Uterus (tissue), 4 donors: ENCODE results near the gene TMEM222. TPM values are rescaled to one million over a fixed set of nuclear protein-coding genes. Genes with fewer than 3 reads are reported as not detected.

ENCODE experiments used
- DNase-seq, 2 donors: peaks; one replicate each; pipeline ENCODE4 v3.0.0-alpha.2; 2019 to 2020
- H3K27ac ChIP-seq, 2 donors: fragments of 200-600 bp; sonication (generic); 1 replicate in 1 of 2; 2 replicates in 1 of 2; pipeline ENCODE4 v1.5.1; 2016 to 2018
- H3K27me3 ChIP-seq, 2 donors: fragments of 200-600 bp; sonication (generic); one replicate each; pipeline ENCODE4 v1.5.1; 2018 to 2019; ENCODE audit warnings: control low read depth in 1 of 2
- H3K36me3 ChIP-seq, 2 donors: fragments of 200-600 bp; sonication (generic); one replicate each; pipeline ENCODE4 v1.5.1; 2019; ENCODE audit warnings: control low read depth in 1 of 2
- H3K4me1 ChIP-seq, 2 donors: fragments of 200-600 bp; sonication (generic); one replicate each; pipeline ENCODE4 v1.5.1; 2018 to 2019; ENCODE audit warnings: control low read depth in 1 of 2
- H3K4me3 ChIP-seq, 2 donors: fragments of 200-600 bp; sonication (generic); 1 replicate in 1 of 2; 2 replicates in 1 of 2; pipeline ENCODE4 v1.5.1; 2018 to 2019; ENCODE audit warnings: mild to moderate bottlenecking in 1 of 2
- H3K9me3 ChIP-seq, 2 donors: fragments of 200-600 bp; sonication (generic); one replicate each; pipeline ENCODE4 v1.5.1; 2019; ENCODE audit warnings: control low read depth in 1 of 2
- CTCF ChIP-seq, 4 experiments: fragments of 200-600 bp in 2 of 4; fragments of 450-650 bp in 2 of 4; sonication (generic) in 2 of 4; IDR thresholded peaks; one replicate each; pipeline ENCODE4 v1.5.1; 2016 to 2019; ENCODE audit warnings: antibody characterized with exemption in 4 of 4, mild to moderate bottlenecking in 2 of 4, moderate library complexity in 1 of 4
- POLR2A ChIP-seq, 2 donors: fragments of 450-650 bp; IDR thresholded peaks; one replicate each; pipeline ENCODE4 v1.6.1; 2016; ENCODE audit warnings: antibody characterized with exemption in 2 of 2, mild to moderate bottlenecking in 1 of 2, moderate library complexity in 1 of 2
- intact Hi-C: fragments of 100-400 bp; cut with DNase I; formaldehyde crosslinking; loops from one replicate; pipeline ENCODE4 v1.15.1; 2023; ENCODE audit warnings: low total_unique reads
- total RNA-seq, 4 donors: library from RNA; depleted of rRNA in 3 of 4; stranded (reverse); fragments of >200 nt in 3 of 4; gene quantifications; one replicate each; pipeline versions ENCODE4 v1.1.0 to v1.2.4, GENCODE V29; 2014 to 2023
- donor health status: DM: yes; HTN: yes; CAD: no.

The TMEM222 gene
- total RNA-seq, 4 donors from 2014 or later: 9.7 to 43.9 (median 18.6) TPM

GRCh38 chr1:27316860-27317259 is 5.1 kb upstream of the TMEM222 start:
- Histone ChIP-seq H3K4me1 (no peaks in the 10 kb centered on the region), H3K27me3 (no peaks in the 10 kb centered on the region), H3K27ac (no peak overlapping the region), H3K4me3 (no peak overlapping the region), H3K36me3 (no peaks in the 10 kb centered on the region), H3K9me3 (no peaks in the 10 kb centered on the region)
- intact Hi-C loops: no loop called here
- TF ChIP-seq CTCF (IDR thresholded peaks at IDR 0.05) (no peak), POLR2A (IDR thresholded peaks at IDR 0.05) (no peak)
- DNase-seq: no peak

- TF ChIP-seq POLR2A (IDR thresholded peaks at IDR 0.05): no peak
- no peak for TF ChIP-seq CTCF (IDR thresholded peaks at IDR 0.05)
- intact Hi-C loops: no loop called here
- no peaks in the 10 kb centered on the region for H3K9me3 ChIP-seq
- no peak overlapping the region for H3K4me3 ChIP-seq
- peak overlapping the region in 1 of 2 donors; percentile 34 for H3K27ac ChIP-seq
- peaks cover 0 to 2% of the 10 kb centered on the region in 2 donors for H3K4me1 ChIP-seq
- no peaks in the 10 kb centered on the region for H3K36me3 ChIP-seq
- DNase-seq: no peak
- H3K27me3 ChIP-seq: no peaks in the 10 kb centered on the region
These were observed 3.8 kb upstream of the TMEM222 start for GRCh38 chr1:27318136-27318535.

GRCh38 chr1:27318596-27318995 is 3.4 kb upstream of the TMEM222 start:
- H3K4me3 ChIP-seq: no peak overlapping the region
- H3K27ac ChIP-seq: peak overlapping the region in 1 of 2 donors; percentile 34
- TF ChIP-seq POLR2A (IDR thresholded peaks at IDR 0.05) (no peak), CTCF (IDR thresholded peaks at IDR 0.05) (no peak)
- no peak for DNase-seq
- H3K27me3 ChIP-seq: no peaks in the 10 kb centered on the region
- H3K9me3 ChIP-seq: no peaks in the 10 kb centered on the region
- peaks cover 0 to 7% of the 10 kb centered on the region in 2 donors for H3K4me1 ChIP-seq
- H3K36me3 ChIP-seq: no peaks in the 10 kb centered on the region
- intact Hi-C loops: no loop called here

- DNase-seq: no peak
- H3K4me1 ChIP-seq: peaks cover 0 to 7% of the 10 kb centered on the region in 2 donors
- H3K9me3 ChIP-seq: no peaks in the 10 kb centered on the region
- H3K27ac ChIP-seq: peak overlapping the region; percentile 79 to 85
- no peaks in the 10 kb centered on the region for H3K27me3 ChIP-seq
- intact Hi-C loops: no loop called here
- TF ChIP-seq POLR2A (IDR thresholded peaks at IDR 0.05) (no peak), CTCF (IDR thresholded peaks at IDR 0.05) (no peak)
- peak overlapping the region; percentile 91 to 95 for H3K4me3 ChIP-seq
- H3K36me3 ChIP-seq: no peaks in the 10 kb centered on the region
These were observed 742 bp downstream of the TMEM222 start for GRCh38 chr1:27322569-27323240.

DNA sequence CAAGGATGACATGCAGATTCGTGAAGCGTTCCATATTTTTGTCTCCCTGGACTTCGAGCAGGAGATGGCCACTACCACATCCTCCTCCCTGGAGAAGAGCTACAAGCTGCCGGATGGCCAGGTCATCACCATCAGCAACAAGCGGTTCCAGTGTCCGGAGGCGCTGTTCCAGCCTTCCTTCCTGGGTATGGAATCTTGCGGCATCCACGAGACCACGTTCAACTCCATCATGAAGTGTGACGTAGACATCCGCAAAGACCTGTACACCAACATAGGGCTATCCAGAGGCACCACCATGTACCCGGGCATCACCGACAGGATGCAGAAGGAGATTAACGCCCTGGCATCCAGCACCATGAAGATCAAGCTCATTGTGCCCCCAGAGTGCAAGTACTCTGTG is 3.3 kb downstream of the TMEM222 start:
- Histone ChIP-seq H3K4me1 (peaks cover 0 to 7% of the 10 kb centered on the region in 2 donors), H3K9me3 (no peaks in the 10 kb centered on the region), H3K27me3 (no peaks in the 10 kb centered on the region), H3K36me3 (no peaks in the 10 kb centered on the region), H3K27ac (no peak overlapping the region), H3K4me3 (no peak overlapping the region)
- no peak for DNase-seq
- intact Hi-C loops: no loop called here
- TF ChIP-seq CTCF (IDR thresholded peaks at IDR 0.05) (no peak), POLR2A (IDR thresholded peaks at IDR 0.05) (no peak)
